Fibroblast of skin of left biceps (primary cell): Measurements from ENCODE around the gene MOB4.

Experiments
- DNase-seq, 2 experiments: peaks; one replicate each; pipeline ENCODE4 v3.0.0-alpha.2; 2013; ENCODE audit warnings: low read depth in 2 of 2

The MOB4 gene

GRCh38 chr2:197591339-197592072 lies 75.6 kb downstream of the MOB4 start:
- no peak for DNase-seq

GRCh38 chr2:197596766-197597165 lies 80.9 kb downstream of the MOB4 start:
- DNase-seq, result no peak

DNA sequence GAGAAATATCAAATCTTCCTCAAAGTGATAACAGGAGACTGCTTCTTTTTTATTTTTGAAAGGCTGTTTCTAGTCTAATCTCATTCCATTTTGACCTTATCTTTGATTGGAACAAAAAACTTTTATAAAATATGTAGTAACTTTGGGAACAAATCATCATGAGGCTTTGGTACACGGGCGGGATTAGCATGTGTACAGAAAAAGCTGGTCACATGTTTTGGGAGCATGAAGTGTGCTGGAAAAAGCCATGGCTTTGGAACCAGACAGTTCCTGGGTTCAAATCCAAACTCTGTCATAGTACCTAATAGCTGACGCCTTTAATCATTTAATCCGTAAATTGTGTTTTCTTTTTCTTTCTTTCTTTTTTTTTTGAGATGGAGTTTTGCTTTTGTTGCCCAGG lies 81.3 kb downstream of the MOB4 start:
- no peak for DNase-seq

DNA sequence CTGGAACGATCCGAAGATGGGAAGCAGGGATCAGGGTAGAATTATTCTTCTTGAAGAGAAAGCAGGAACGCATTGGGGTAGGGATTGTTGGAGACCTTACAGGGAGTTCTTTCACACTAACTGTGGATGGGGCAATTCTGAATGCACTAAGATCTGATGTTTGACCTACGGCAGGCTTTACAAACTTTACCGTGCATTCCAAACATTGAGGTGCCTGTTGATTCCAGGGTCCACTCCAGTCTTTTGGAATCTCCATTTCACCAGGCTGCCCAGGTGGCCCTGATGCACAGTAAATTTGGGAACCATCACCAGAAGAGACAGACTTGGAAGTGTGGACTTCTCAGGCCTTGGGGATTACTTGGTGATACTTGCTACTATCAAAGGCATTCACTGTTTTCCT lies 82.6 kb downstream of the MOB4 start:
- DNase-seq, result no peak

- DNase-seq, result no peak
Measured at GRCh38 chr2:197599285-197599965, 83.6 kb downstream of the MOB4 start.

- no peak for DNase-seq
Measured at GRCh38 chr2:197600306-197600705, 84.4 kb downstream of the MOB4 start.

DNA sequence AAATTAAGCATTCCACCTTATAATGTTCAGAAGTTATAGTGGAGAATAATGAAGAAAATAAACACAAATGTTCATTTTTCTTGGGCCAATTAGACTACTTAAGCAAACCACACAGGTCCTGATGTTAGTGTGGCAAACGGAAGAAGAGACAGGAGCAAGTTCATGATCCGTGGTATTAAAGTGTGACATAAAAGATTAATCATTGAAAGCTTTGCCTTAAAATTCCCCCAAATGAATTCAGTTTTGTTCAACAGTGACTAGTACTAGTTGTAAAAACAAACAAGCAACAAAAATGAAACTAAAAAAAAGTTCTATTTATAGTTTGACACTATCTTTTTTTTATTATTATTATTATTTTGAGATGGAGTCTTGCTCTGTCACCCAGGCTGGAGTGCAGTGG lies 85.9 kb downstream of the MOB4 start:
- DNase-seq, result no peak
